ENCODE data around the gene SPATA31C2.
A peak's percentile ranks its signal among the peaks of the same experiment; 100 is the strongest.

Gene SPATA31C2

GRCh38 chr9:88110026-88110425, 28.2 kb downstream of the SPATA31C2 start:
- no peak for TF ChIP-seq CTCF (IDR thresholded peaks at IDR 0.05; ENCODE audit: low read depth, low read length)
- Histone ChIP-seq H3K36me3 (no peaks in the 10 kb centered on the region), H3K9me3 (ENCODE audit: severe bottlenecking) (no peaks in the 10 kb centered on the region), H3K27me3 (ENCODE audit: insufficient read depth, low read depth, severe bottlenecking) (no peaks in the 10 kb centered on the region), H3K27ac (no peak overlapping the region), H3K4me3 (ENCODE audit: low read depth, low read length) (no peak overlapping the region)
- DNase-seq = no peak

GRCh38 chr9:88108779-88109178, 29.5 kb downstream of the SPATA31C2 start:
- Histone ChIP-seq H3K36me3 (no peaks in the 10 kb centered on the region), H3K4me3 (ENCODE audit: low read depth, low read length) (no peak overlapping the region), H3K27me3 (ENCODE audit: insufficient read depth, low read depth, severe bottlenecking) (no peaks in the 10 kb centered on the region), H3K27ac (no peak overlapping the region), H3K9me3 (ENCODE audit: severe bottlenecking) (no peaks in the 10 kb centered on the region)
- no peak for DNase-seq
- no peak for TF ChIP-seq CTCF (IDR thresholded peaks at IDR 0.05; ENCODE audit: low read depth, low read length)

- no peak overlapping the region for H3K4me3 ChIP-seq (ENCODE audit: low read depth, low read length)
- H3K27ac ChIP-seq = no peak overlapping the region
- peak; percentile 59 for TF ChIP-seq CTCF (IDR thresholded peaks at IDR 0.05; ENCODE audit: low read depth, low read length)
- H3K9me3 ChIP-seq (ENCODE audit: severe bottlenecking) = no peaks in the 10 kb centered on the region
- no peaks in the 10 kb centered on the region for H3K36me3 ChIP-seq
- H3K27me3 ChIP-seq (ENCODE audit: insufficient read depth, low read depth, severe bottlenecking) = no peaks in the 10 kb centered on the region
- peak; percentile 31 for DNase-seq
Observed at GRCh38 chr9:88106492-88106891, 31.8 kb downstream of the SPATA31C2 start.

GRCh38 chr9:88092797-88093331, 45.4 kb downstream of the SPATA31C2 start:
- Histone ChIP-seq H3K9me3 (ENCODE audit: severe bottlenecking) (no peaks in the 10 kb centered on the region), H3K4me3 (ENCODE audit: low read depth, low read length) (no peak overlapping the region), H3K27me3 (ENCODE audit: insufficient read depth, low read depth, severe bottlenecking) (no peaks in the 10 kb centered on the region), H3K36me3 (no peaks in the 10 kb centered on the region), H3K27ac (peak overlapping the region; percentile 63)
- TF ChIP-seq CTCF (IDR thresholded peaks at IDR 0.05; ENCODE audit: low read depth, low read length) = no peak
- peak; percentile 65 for DNase-seq

- Histone ChIP-seq H3K27ac (no peak overlapping the region), H3K4me3 (ENCODE audit: low read depth, low read length) (no peak overlapping the region), H3K9me3 (ENCODE audit: severe bottlenecking) (no peaks in the 10 kb centered on the region), H3K27me3 (ENCODE audit: insufficient read depth, low read depth, severe bottlenecking) (no peaks in the 10 kb centered on the region), H3K36me3 (no peaks in the 10 kb centered on the region)
- DNase-seq = no peak
- TF ChIP-seq CTCF (IDR thresholded peaks at IDR 0.05; ENCODE audit: low read depth, low read length) = no peak
Observed at GRCh38 chr9:88090151-88090581, 48.1 kb downstream of the SPATA31C2 start.

GRCh38 chr9:88087906-88088305, 50.4 kb downstream of the SPATA31C2 start:
- TF ChIP-seq CTCF (IDR thresholded peaks at IDR 0.05; ENCODE audit: low read depth, low read length) = no peak
- H3K4me3 ChIP-seq (ENCODE audit: low read depth, low read length) = no peak overlapping the region

More at GRCh38 chr9:88087906-88088305, 50.4 kb downstream of the SPATA31C2 start:
- Histone ChIP-seq H3K27me3 (ENCODE audit: insufficient read depth, low read depth, severe bottlenecking) (no peaks in the 10 kb centered on the region), H3K9me3 (ENCODE audit: severe bottlenecking) (no peaks in the 10 kb centered on the region), H3K36me3 (no peaks in the 10 kb centered on the region), H3K27ac (no peak overlapping the region)
- no peak for DNase-seq

Measured in WERI-Rb-1 (cell line).